ENCODE results near the gene LSAMP. TPM values are rescaled to one million over a fixed set of nuclear protein-coding genes. Genes with fewer than 3 reads are reported as not detected.

LSAMP gene
- total RNA-seq, 1 experiment from 2014 or later: 0.90 TPM

DNA sequence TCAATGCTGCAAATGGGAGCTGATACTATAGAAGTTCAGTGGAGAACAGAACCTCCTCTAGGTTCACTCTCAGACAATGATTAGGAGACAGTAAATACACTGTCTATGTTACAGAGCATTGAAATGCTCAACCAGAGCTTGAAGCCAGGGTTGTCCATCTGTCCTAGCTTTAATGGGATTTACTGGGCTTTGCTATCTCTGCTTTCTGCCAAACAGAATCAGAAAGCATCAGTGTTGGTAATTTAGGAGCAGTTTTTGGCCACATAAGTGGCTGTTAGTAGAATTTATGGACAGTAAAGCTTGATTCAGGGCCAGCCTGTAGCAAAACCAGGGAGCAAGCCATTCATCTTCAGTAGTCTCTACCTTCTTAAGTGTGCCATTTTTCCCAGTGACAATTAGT, 396.3 kb downstream of the LSAMP start:
- Histone ChIP-seq H3K79me1 (ENCODE audit: insufficient read depth, low read depth, low read length, poor library complexity, severe bottlenecking) (no peaks in the 10 kb centered on the region), H2AFZ (ENCODE audit: low read length) (no peak overlapping the region), H3K4me2 (ENCODE audit: insufficient read depth, insufficient read length, low read length) (no peak overlapping the region), H3K4me1 (ENCODE audit: insufficient read depth, low read length) (no peaks in the 10 kb centered on the region), H3K18ac (ENCODE audit: insufficient read length, low read depth, low read length) (no peak overlapping the region), H2BK12ac (ENCODE audit: insufficient read length, low read depth, low read length) (no peak overlapping the region), H3K9me3 (ENCODE audit: control insufficient read depth, low read depth, low read length) (no peaks in the 10 kb centered on the region), H2BK5ac (ENCODE audit: insufficient read length, low read length) (no peak overlapping the region), H3K23ac (ENCODE audit: insufficient read length, low read depth, low read length) (no peak overlapping the region), H4K91ac (ENCODE audit: insufficient read length, low read depth, low read length) (no peak overlapping the region), H3K23me2 (ENCODE audit: insufficient read length, low read depth, low read length, poor library complexity, severe bottlenecking) (no peaks in the 10 kb centered on the region), H3K4ac (ENCODE audit: low read depth, low read length) (no peak overlapping the region), H2BK20ac (ENCODE audit: low read depth, low read length, poor library complexity, severe bottlenecking) (no peak overlapping the region), H3T11ph (ENCODE audit: low read length) (no peak overlapping the region), H3K27ac (ENCODE audit: insufficient read length, low read depth, low read length) (no peak overlapping the region), H4K5ac (ENCODE audit: insufficient read length, low read depth, low read length) (no peak overlapping the region), H4K20me1 (ENCODE audit: control insufficient read depth, insufficient read depth, insufficient read length) (no peaks in the 10 kb centered on the region), H4K8ac (replicated peaks; ENCODE audit: insufficient read length, low read depth, low read length) (no peak overlapping the region), H2BK120ac (ENCODE audit: low read depth, low read length, poor library complexity, severe bottlenecking) (no peak overlapping the region), H3K9ac (ENCODE audit: extremely low read depth, insufficient read length, low read length) (no peak overlapping the region), H3K56ac (ENCODE audit: insufficient read length, low read depth, low read length) (no peak overlapping the region), H3K14ac (ENCODE audit: insufficient read depth, low read length) (no peak overlapping the region), H3K27me3 (ENCODE audit: insufficient read depth, low read length) (no peaks in the 10 kb centered on the region), H2AK5ac (ENCODE audit: insufficient read length, low read length) (no peak overlapping the region), H3K79me2 (ENCODE audit: insufficient read depth, low read length) (no peaks in the 10 kb centered on the region), H2BK15ac (ENCODE audit: low read depth, low read length) (no peak overlapping the region)
- DNase-seq: no peak
- TF ChIP-seq, protein P1, sequence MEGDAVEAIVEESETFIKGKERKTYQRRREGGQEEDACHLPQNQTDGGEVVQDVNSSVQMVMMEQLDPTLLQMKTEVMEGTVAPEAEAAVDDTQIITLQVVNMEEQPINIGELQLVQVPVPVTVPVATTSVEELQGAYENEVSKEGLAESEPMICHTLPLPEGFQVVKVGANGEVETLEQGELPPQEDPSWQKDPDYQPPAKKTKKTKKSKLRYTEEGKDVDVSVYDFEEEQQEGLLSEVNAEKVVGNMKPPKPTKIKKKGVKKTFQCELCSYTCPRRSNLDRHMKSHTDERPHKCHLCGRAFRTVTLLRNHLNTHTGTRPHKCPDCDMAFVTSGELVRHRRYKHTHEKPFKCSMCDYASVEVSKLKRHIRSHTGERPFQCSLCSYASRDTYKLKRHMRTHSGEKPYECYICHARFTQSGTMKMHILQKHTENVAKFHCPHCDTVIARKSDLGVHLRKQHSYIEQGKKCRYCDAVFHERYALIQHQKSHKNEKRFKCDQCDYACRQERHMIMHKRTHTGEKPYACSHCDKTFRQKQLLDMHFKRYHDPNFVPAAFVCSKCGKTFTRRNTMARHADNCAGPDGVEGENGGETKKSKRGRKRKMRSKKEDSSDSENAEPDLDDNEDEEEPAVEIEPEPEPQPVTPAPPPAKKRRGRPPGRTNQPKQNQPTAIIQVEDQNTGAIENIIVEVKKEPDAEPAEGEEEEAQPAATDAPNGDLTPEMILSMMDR (conservative IDR thresholded peaks at IDR 0.05): no peak
- Mint-ChIP-seq H3K27ac (no peak overlapping the region), H3K4me3 (no peak overlapping the region), H3K27me3 (ENCODE audit: low read depth) (no peaks in the 10 kb centered on the region), H3K36me3 (ENCODE audit: insufficient read depth in 1 of 3, low read depth in 3 of 3) (no peaks in the 10 kb centered on the region), H3K9me3 (no peaks in the 10 kb centered on the region), H3K4me1 (peaks cover 6 to 17% of the 10 kb centered on the region in 2 experiments; a peak in 3 of 4 replicates)
